ENCODE results near the gene GSTM3.

The GSTM3 gene

DNA sequence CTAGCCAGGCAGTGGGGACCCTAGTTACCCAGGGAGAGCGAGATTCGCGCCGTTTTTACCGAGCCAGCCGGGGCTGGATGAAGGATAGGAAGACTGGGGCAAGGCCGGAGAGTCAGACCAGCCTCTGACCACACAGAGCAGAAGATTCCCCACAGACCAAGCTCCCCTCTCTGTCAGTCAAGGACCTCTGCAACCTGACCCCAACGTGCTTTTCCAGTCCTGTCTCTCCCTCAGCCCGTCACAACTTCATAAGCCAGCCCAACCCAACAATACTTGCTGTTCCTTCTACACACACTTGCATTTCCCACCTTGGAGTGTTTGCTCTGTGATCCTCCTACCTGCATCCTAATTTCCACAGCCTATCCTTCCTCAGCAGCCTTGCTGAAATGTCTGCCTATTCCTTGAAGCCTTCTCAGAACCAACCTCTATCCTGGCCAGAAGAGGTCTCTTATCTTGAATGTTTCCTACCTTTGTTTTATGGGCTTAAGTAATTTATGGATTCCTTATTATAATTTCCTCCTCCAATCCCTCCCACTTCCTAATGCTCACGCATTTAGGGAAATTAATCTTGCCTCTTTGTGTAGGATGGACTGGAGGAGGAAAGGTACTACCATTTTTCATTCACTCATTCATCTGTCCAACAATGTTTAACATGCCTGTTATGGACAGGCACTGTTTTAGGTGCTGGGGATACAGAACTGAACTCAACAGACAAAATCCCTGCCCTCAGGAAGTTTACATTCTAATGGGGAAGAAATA, at the start of gene GSTM3:
TSS of gene GSTM3 (minus strand) at position 424 of the 759 bp plus-strand sequence. CDS start 751 bp downstream, outside the sequence.
- DNase-seq (ENCODE audit: low read depth, low spot score), result no peak

DNA sequence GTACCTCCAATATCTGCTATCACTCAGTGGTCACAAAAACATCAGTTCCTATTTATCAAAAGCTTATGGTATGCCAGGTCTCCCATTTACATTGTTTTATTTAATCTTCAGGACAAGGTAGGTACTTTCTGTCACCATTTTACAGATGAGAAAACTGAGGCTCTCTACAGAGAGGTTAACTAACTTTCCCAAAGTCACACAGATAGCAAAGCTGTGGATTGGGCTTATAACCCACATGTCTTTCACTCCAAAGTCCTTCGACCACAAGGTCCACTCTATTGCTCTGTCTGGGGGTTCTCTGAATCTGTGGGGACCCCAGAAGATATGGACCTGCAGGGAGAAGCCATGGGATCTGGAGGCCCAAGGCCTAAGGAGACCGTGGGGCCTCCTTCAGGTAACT, 49.5 kb upstream of the GSTM3 start:
- DNase-seq (ENCODE audit: low read depth, low spot score), result no peak

DNA sequence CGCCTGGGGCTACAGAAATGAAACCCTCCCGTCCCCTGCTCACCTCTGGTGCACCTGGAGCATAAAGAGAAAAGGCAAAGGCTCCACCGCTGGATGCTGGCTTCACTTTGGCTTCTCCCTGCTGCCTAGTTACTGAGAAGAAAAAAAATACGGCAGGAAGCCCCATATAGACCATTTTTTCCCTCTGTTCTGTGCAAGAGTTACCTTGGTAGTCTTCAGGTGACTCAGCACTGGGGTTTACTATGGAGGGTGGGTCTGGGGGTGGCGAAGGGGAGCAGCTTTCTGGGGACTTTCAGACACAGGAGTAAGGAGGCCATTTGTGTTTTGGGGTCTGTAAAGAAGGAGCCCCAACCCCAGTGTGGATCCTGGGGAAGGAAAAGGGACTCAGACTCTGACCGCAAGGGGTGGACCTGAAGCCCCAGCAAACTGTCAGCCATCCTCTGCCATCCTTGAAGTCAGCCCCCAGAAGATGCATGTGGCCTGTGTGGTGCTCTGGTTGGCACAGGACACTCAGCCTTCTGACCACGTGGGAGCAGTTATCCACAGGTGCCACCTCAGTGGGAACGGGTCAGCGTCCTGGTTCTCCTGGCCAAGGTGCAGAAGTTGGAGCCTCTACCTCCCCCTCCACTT, 48.8 kb upstream of the GSTM3 start:
- DNase-seq (ENCODE audit: low read depth, low spot score), result no peak

DNA sequence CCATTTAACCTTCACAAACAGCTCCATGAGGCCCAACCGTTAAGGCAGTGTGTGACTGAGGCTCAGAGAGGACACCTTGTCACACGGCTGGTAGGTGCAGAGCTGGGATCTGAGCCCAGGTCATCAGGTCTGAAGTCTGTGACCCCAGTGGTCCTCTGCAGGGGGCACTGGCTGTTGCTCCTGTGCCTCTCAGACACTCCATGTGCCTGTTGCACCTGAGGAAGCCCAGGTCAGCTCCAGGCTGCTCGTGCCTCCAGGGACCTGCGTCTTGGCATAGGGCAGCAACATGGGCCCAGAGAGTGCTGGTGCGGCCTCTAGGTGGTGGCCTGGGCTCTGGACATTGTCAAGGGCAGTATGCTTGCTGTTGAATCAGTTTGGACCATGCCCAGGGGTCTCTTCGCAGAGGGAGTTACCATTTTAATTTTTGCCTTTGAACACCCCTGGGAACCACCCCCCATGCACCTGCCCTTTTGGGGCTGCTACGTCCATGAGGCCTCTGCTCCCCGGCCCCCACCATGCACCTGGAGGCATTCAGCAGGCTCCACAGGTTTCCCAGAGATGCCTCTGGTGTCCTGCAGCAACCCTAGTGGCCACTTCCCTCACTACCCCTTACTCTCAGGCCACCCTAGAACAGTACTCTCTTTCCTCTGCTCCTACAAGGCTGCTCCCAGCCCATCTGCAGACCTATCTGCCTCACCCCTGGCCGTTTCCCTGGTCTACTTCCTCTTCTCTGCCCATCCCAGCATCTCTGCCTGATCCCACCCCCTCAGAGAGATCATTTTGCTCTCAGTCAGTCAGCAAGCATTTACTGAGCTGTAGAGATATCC, 48.1 kb upstream of the GSTM3 start:
- DNase-seq (ENCODE audit: low read depth, low spot score), result peak; percentile 81

DNA sequence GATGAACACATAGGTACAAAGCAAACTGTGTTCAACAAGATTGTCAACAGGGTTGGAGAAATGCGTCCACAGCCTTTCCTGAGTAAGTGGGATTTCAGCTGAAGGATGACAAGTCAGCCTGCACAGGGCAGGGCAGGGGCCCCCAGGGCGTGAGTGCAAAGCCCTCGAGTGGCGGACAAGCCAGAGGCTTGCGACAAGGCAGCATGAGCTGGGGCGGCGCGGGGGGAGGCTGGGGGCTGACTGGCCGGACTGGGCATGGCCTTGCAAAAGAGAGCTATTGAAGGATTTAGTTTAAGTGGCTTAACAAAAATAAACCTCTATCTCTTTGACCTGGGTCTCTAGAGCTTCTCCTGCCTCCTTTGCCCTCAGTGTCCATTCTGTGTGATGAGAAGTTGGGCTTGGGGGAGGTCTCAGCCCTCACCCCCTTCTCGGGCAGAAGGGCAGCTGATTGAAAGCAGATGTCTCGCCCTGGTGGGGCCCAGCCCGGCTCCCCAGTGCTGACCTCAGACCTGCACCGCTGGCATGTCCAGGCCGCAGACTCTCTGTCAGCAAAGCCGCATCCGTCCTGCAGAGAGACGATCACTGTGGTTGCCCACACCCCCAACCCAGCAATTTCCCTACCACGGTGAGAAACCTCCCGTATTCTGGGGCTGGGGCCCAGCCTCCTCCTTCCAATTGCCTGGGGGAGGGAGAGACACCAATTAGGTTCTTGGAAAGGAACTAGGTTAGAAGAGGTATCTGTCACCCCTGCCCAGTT, 47.2 kb upstream of the GSTM3 start:
- DNase-seq (ENCODE audit: low read depth, low spot score), result no peak

DNA sequence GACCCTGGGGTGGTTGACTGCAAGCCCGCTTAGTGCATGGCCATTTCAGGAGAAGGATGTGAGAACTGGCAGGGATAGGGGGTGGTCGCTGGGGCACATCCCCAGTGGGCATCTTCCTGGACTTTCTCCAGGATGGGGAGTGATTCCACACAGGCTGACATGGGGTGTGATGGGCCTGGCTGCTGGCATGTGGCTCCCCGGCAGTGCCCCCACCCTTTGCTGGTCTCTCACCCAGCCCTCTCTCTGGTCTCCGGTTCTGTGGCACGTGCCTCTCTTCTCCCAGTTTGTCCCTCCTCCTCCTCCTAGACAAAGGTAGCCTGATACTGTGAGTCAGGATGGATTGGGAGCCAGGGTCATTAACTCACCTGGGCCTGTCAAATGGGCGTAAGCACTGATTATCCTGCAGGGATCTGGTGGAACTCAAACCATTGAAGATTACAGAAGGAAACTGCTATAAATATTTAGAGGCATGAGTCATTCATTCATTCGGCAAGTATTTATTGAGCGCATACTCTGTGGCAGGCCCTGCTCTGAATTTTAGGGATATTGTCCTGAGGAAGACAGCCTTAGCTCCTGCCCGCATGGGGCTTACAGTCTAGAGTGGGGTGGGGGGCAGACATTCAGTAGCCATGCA, 46.5 kb upstream of the GSTM3 start:
- DNase-seq (ENCODE audit: low read depth, low spot score), result no peak

DNA sequence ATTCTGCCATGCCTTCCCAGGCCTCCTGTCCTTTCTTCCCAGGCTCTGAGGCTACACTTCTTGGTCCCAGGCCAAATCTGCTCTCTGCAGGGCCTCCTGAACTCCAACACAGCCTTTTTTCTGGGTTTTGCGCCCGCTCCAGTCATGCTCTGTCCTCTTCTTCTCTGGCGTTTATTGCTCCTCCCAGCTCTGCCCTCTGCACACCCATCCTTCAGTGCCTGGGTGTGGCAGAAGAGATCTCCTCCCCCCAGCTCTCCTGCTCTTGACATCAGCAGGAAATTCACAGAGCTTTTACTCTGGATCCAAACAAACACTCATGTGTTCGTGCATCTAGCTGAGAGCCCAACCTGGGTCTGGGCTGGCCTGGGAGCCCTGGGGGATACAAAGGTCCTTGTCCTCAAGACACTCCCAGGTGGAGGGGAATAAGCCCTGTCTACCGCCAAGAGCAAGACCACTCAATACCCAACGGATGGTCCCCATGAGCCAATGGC, 45.7 kb upstream of the GSTM3 start:
- no peak for DNase-seq (ENCODE audit: low read depth, low spot score)

DNA sequence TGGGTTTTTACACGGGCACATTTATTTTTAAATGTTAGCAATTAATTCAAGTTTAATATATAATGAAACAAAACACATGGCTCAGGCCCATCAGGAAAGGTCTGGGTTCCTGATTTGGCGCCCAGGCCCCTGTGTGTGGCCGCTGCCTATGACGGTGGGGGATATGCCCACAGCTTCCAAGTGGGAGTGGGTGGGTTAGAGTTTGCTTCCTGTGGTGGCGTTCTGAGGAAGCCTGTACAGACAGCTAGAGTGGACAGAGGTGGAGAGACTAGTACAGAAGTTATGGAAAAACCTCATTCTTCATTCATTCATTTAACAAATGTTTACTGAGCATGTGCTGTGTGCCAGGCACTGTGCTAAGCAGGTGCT, 45.3 kb upstream of the GSTM3 start:
- no peak for DNase-seq (ENCODE audit: low read depth, low spot score)

DNA sequence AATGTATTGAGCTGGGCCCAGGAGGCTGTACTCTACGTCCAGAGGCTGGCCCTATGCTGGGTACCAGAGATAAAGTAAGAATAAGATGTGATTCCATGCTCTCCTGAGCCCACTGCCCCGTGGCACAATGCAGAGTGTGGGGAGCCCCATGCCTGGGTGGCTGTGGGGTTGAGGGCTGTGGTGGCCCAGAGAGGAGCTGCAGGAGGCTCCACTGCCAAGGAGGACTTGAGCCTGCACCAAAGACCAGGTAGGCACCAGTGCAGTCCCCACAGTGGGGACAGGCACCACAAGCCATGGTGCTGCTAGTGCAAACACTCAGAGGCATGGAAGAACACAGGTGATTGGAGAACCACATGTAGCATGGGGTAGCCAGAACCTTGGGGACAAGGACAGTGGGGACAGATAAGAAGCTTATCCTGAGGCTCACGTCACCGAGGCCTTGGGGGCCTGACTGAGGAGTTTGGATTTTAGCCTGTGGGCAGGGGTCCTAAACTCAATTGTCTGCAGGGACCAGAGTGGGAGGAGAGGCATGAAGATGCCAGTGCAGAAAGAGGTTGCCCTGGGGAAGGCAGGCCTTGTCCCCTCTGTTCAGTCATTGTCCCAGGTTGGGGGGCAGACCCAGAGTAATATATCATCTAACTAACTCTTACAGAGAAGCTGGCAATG, 44.7 kb upstream of the GSTM3 start:
- DNase-seq (ENCODE audit: low read depth, low spot score), result no peak

DNA sequence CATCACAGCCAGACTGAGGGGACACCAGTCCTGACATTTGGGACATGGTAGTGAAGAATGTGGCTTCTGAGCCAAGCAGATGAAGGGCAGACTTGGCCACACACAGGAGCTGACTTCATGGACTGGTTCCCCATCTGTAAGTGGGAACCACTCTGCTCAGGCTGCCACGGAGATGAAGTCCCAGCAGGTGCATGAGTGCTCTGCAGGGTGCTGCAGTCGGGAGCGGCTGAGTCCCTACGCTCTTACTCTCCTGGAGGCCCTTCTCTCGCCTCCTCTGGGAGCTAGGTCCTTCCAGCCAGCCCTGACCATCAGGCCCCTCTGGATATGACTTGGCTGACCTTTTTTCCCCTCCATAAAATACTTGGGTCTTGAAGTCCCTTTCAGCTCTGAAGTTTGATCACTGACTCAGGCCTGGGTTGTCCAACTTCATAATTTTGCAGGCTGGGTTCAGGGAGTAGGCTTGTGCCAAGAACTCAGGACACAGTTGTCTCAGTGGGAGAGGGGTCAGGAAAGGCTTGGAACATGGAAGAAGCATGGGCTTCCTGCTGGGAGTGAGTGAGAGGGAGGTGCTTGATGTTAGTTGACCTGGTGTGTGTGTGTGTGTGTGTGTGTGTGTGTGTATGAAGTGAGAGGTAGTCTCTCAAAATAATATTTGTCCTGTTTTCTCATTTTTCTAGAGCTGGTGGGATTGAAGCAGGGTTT, 43.9 kb upstream of the GSTM3 start:
- DNase-seq (ENCODE audit: low read depth, low spot score), result no peak

DNA sequence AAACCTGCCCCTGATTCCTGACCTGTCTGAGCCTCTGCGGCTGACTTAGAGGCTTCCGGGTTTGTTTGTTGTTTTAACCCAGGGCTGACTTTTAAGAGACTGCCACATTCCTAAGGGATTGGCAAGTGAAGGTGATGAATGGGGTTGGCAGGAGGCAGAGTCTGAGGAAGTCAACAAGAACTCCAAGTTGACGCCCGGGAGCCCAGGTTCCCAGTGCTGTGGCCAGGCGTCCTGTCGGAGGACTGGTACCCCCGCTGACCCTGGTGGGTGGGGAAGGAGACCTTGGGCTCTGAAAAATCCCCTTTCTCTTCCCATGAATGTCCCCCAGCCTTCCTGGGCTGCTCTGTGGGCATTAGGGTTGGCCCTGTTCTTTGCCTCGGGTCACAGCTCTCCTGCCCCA, 42.6 kb upstream of the GSTM3 start:
- peak; percentile 83 for DNase-seq (ENCODE audit: low read depth, low spot score)

DNA sequence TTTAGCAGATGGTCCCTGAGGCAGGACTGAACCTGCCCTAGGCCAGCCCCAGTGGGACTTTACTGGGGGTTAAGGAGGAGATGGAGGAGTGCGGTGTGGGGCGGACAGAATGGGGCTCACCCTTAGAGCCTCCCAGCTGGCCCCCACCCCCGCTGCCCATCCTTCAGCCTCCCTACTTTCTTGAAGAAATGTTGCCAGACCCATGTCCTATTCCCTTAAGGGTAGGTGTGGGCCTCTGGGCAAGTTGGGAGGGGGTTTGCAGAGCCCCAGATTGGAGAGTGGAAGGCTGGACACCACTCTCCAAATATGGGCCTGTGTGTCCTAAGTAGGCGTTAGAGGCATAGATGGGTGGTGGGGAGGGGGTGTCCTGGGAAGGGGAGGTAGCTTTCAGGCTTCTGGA, 42.1 kb upstream of the GSTM3 start:
- DNase-seq (ENCODE audit: low read depth, low spot score), result no peak

DNA sequence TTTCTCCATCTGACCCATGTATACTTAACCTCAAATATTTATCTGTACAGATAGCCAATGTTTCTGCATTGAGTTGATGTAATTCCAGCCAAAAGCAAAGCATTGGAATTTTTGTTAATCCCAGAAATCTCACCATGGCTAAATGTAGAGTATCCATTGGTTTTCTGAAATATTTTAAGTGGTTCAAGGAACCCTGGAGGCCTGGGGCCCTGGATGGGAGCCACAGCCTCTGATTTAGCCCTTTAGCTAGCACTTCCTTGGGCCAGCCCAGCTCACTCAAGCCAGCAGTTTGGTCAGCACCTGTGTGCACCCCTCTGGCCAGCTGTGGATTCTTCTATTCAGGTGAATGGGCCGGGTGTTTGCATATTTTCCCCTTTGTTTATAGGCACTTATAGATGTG, 41.7 kb upstream of the GSTM3 start:
- DNase-seq (ENCODE audit: low read depth, low spot score), result peak; percentile 23

DNA sequence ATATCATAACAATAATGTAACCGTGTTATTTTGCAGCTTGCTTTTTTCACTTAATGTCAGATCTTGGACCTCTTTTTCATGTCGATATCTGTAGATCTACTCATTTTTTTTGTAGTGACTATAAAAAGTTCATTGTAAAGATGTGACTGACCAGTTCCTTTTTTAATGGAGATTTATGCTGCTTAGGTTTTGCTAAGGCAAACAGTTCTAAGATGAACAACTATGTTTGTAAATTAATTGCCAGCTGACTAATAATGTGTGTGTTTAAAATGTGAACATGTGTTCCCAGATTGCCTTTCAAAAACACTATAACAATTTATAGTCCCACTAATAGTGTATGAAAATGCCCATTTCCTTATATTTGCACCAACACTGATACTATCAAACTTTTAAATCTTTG, 41.0 kb upstream of the GSTM3 start:
- DNase-seq (ENCODE audit: low read depth, low spot score), result no peak

DNA sequence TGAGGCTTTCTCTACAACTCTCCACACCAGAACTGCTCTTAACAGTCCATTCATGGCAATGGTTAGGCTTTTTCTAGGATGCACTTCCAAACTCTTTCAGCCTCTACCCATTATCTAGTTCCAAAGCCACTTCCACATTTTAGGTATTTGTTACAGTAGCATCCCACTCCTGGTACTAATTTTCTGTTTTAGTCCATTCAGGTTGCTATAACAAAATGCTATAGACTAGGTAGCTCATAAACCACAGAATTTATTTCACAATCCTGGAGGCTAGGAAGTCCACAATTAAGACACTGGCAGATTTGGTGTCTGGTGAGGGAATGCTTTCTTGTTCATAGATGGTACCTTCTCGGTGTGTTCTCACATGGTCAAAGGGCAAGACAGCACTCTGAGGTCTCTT, 40.1 kb upstream of the GSTM3 start:
- no peak for DNase-seq (ENCODE audit: low read depth, low spot score)

DNA sequence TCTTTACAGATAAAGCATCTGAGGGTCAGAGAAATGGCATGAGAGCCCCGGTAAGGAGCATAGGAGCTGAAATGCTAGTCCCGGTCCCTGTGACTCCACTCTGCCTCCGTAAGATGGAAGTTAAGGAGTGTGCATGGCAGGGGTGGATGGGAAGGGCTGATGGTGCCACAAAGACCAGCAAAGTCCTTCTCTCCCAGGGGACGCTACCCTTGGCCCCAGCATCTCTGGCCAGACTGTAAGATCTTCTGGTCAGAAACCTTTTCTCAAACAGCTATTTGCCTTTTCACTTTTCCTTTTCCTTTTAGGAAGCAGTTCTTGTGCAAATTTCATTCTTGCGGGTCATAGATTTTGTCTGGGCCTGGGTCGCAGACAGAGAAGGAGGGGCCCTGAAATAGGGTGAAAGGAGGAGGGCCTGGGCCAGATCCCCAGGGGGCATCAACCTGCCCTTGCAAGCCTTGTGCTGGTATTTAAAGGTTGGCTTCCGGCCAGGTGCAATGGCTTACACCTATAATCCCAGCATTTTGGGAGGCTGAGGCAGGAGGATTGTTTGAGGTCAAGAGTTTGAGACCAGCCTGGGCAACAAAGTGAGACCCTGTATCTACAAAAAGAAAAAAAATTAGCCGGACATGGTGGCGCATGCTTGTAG, 37.3 kb upstream of the GSTM3 start:
- no peak for DNase-seq (ENCODE audit: low read depth, low spot score)

DNA sequence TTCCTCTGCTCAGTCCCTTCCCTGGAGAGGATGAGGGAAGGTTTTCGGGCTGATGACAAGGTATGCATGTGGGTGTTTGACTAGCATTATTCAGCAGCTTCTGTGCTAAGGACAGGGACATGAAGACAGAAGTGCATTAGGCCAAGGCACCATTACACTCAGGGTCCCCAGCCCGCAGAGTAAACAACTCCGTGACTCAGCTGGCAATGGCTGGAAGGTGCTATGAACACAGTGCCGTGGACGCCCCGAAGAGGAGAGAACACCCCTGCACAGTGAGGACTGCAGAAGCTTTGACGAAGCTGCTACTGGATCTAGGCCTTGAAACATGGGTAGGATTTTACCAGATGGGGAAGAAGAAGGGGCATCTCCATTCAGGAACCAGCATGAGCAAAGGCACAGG, 36.6 kb upstream of the GSTM3 start:
- no peak for DNase-seq (ENCODE audit: low read depth, low spot score)

DNA sequence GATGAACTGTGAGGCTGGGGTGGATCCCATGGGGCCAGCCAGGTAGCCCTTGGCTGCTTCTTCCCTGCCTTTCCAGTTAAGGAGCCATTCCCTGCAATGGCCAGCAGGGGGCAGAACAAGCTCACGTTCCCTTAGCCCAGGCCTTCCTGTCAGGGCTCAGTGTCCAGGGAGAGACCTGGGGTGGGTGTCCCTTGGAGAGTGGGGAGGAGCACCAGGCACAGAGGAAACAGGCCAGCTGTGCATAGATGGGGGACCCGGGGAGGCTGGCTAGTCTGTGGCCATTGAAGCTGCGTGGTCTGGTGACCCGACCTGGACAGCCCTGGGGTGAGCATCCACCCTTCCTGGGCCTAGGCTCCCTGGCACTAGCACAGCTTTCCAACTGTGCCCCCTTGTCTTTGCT, 36.1 kb upstream of the GSTM3 start:
- DNase-seq (ENCODE audit: low read depth, low spot score), result peak; percentile 89

DNA sequence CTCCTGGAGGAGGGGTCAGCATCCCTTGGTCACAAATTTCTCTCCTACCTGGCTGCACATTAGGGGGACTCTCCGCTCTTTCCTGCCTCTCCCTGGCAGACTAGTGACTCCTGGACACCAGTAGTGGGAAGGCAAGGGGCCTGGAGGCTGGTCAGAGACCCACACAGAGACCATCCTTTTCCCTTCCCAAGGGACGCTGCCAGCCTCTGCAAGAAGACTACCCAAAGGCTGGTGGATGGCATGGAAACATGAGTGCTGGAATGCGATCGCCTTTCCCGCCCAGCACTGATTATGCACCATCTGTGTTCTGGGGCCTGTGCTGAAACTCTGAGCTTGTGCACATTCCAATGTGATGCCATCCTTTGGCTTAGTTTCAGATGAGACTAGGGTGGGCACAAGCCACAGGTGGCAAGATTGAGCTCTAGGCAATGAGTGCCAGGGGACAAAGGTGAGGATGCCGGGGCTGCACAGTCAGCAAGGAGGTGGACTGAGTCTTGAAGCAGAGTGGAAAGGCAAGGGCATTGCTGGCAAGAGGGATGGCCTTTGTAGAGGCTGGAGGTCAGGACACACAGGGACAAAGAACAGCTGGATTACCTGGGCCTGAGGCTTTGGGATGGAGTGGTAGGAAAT, 35.5 kb upstream of the GSTM3 start:
- DNase-seq (ENCODE audit: low read depth, low spot score), result no peak

Measured in ELF-1 (cell line).